H9 (cell line): ENCODE data around the gene UTS2B. TPM values are rescaled to one million over a fixed set of nuclear protein-coding genes. Genes with fewer than 3 reads are reported as not detected.

Experiments
- DNase-seq: peaks from one replicate; pipeline ENCODE4 v3.0.0-alpha.2; 2017
- H2AFZ ChIP-seq: one replicate; pipeline ENCODE4 v1.6.1; 2013; ENCODE audit warnings: mild to moderate bottlenecking, low read length, control low read depth, moderate library complexity
- H2AK5ac ChIP-seq: 2 replicates; pipeline ENCODE4 v1.6.1; 2013; ENCODE audit warnings: low read length, control low read depth, mixed read lengths; ENCODE audit not compliant: insufficient read length
- H2BK120ac ChIP-seq: one replicate; pipeline ENCODE4 v1.6.1; 2013; ENCODE audit warnings: low read depth, mild to moderate bottlenecking, low read length, control low read depth, inconsistent platforms; ENCODE audit not compliant: poor library complexity, severe bottlenecking
- H2BK12ac ChIP-seq: 2 replicates; pipeline ENCODE4 v1.6.1; 2013; ENCODE audit warnings: low read length, control low read depth, mixed read lengths, low read depth; ENCODE audit not compliant: insufficient read length
- H2BK15ac ChIP-seq: 2 replicates; pipeline ENCODE4 v1.6.1; 2013; ENCODE audit warnings: low read depth, low read length, control low read depth
- H2BK20ac ChIP-seq: one replicate; pipeline ENCODE4 v1.6.1; 2013; ENCODE audit warnings: low read depth, mild to moderate bottlenecking, low read length, control low read depth, inconsistent platforms; ENCODE audit not compliant: poor library complexity, severe bottlenecking
- H2BK5ac ChIP-seq: 2 replicates; pipeline ENCODE4 v1.6.1; 2013; ENCODE audit warnings: low read length, control low read depth, mixed read lengths; ENCODE audit not compliant: insufficient read length
- H3K14ac ChIP-seq: 2 replicates; pipeline ENCODE4 v1.6.1; 2013; ENCODE audit warnings: low read length, control low read depth; ENCODE audit not compliant: insufficient read depth
- H3K18ac ChIP-seq: 2 replicates; pipeline ENCODE4 v1.6.1; 2013; ENCODE audit warnings: low read depth, mild to moderate bottlenecking, mixed read lengths, low read length, control low read depth; ENCODE audit not compliant: insufficient read length
- H3K23ac ChIP-seq: 2 replicates; pipeline ENCODE4 v1.6.1; 2013; ENCODE audit warnings: low read length, control low read depth, mixed read lengths, low read depth; ENCODE audit not compliant: insufficient read length
- H3K23me2 ChIP-seq: 2 replicates; pipeline ENCODE4 v1.6.1; 2013; ENCODE audit warnings: low read depth, mild to moderate bottlenecking, mixed read lengths, low read length, control low read depth; ENCODE audit not compliant: insufficient read length, poor library complexity, severe bottlenecking
- H3K27ac ChIP-seq: 2 replicates; pipeline ENCODE4 v1.5.1; 2013; ENCODE audit warnings: low read length, control low read depth, mixed read lengths, low read depth; ENCODE audit not compliant: insufficient read length
- H3K27me3 ChIP-seq: 2 replicates; pipeline ENCODE4 v1.6.1; 2013; ENCODE audit warnings: low read length, control low read depth, inconsistent platforms; ENCODE audit not compliant: insufficient read depth
- H3K4ac ChIP-seq: 2 replicates; pipeline ENCODE4 v1.6.1; 2013; ENCODE audit warnings: low read depth, mild to moderate bottlenecking, control low read depth, inconsistent platforms, low read length, moderate library complexity
- H3K4me1 ChIP-seq: 2 replicates; pipeline ENCODE4 v1.6.1; 2013; ENCODE audit warnings: low read length, control low read depth, inconsistent platforms; ENCODE audit not compliant: insufficient read depth
- H3K4me2 ChIP-seq: 2 replicates; pipeline ENCODE4 v1.6.1; 2013; ENCODE audit warnings: low read length, control low read depth, mixed read lengths; ENCODE audit not compliant: insufficient read length, insufficient read depth
- H3K56ac ChIP-seq: 2 replicates; pipeline ENCODE4 v1.6.1; 2013; ENCODE audit warnings: low read depth, mild to moderate bottlenecking, mixed read lengths, low read length, control low read depth; ENCODE audit not compliant: insufficient read length
- H3K79me1 ChIP-seq: 2 replicates; pipeline ENCODE4 v1.6.1; 2013; ENCODE audit warnings: low read depth, mild to moderate bottlenecking, moderate library complexity, low read length, control low read depth, inconsistent platforms; ENCODE audit not compliant: insufficient read depth, poor library complexity, severe bottlenecking
- H3K79me2 ChIP-seq: 2 replicates; pipeline ENCODE4 v1.6.1; 2013; ENCODE audit warnings: low read length, control low read depth, inconsistent platforms; ENCODE audit not compliant: insufficient read depth
- H3K9ac ChIP-seq: 2 replicates; pipeline ENCODE4 v1.6.1; 2013; ENCODE audit warnings: low read length, control low read depth, mixed read lengths; ENCODE audit not compliant: insufficient read length; ENCODE audit errors: extremely low read depth
- H3K9me3 ChIP-seq: one replicate; pipeline ENCODE4 v1.6.1; 2013; ENCODE audit warnings: low read depth, low read length, inconsistent platforms; ENCODE audit not compliant: control insufficient read depth
- H3T11ph ChIP-seq: one replicate; pipeline ENCODE4 v1.6.1; 2013; ENCODE audit warnings: mild to moderate bottlenecking, low read length, control low read depth, inconsistent platforms
- H4K20me1 ChIP-seq: one replicate; pipeline ENCODE4 v1.6.1; 2013; ENCODE audit not compliant: control insufficient read depth, insufficient read length, insufficient read depth
- H4K5ac ChIP-seq: 2 replicates; pipeline ENCODE4 v1.6.1; 2013; ENCODE audit warnings: low read depth, mild to moderate bottlenecking, mixed read lengths, low read length, control low read depth; ENCODE audit not compliant: insufficient read length
- H4K8ac ChIP-seq: replicated peaks from 2 replicates; pipeline ENCODE4 v1.6.1; 2013; ENCODE audit warnings: low read length, control low read depth, mixed read lengths, low read depth; ENCODE audit not compliant: insufficient read length
- H4K91ac ChIP-seq: 2 replicates; pipeline ENCODE4 v1.6.1; 2013; ENCODE audit warnings: low read depth, mild to moderate bottlenecking, moderate library complexity, mixed read lengths, low read length, control low read depth; ENCODE audit not compliant: insufficient read length
- H3K27ac Mint-ChIP-seq, 3 experiments: 2 replicates in 2 of 3; 3 replicates in 1 of 3; pipeline ENCODE4 v1.8.0; 2020 to 2021; ENCODE audit warnings: mixed read lengths in 3 of 3, mild to moderate bottlenecking in 1 of 3, moderate library complexity in 1 of 3
- H3K27me3 Mint-ChIP-seq: 2 replicates; pipeline ENCODE4 v1.8.0; 2021; ENCODE audit warnings: low read depth, mild to moderate bottlenecking, moderate library complexity, mixed read lengths
- H3K36me3 Mint-ChIP-seq, 3 experiments: 2 replicates in 2 of 3; 3 replicates in 1 of 3; pipeline ENCODE4 v1.8.0; 2020 to 2021; ENCODE audit warnings: low read depth in 3 of 3, mixed read lengths in 3 of 3; ENCODE audit not compliant: insufficient read depth in 1 of 3
- H3K4me1 Mint-ChIP-seq, 2 experiments: 2 replicates each; pipeline ENCODE4 v1.8.0; 2020; ENCODE audit warnings: mixed read lengths in 2 of 2
- H3K4me3 Mint-ChIP-seq, 2 experiments: 2 replicates in 1 of 2; 3 replicates in 1 of 2; pipeline ENCODE4 v1.8.0; 2020 to 2021; ENCODE audit warnings: mild to moderate bottlenecking in 2 of 2, mixed read lengths in 2 of 2, moderate library complexity in 1 of 2
- H3K9me3 Mint-ChIP-seq, 2 experiments: 2 replicates in 1 of 2; 3 replicates in 1 of 2; pipeline ENCODE4 v1.8.0; 2020; ENCODE audit warnings: mild to moderate bottlenecking in 2 of 2, mixed read lengths in 2 of 2, moderate library complexity in 1 of 2
- WGBS: extraction: QIAGEN DNeasy Blood & Tissue Kit; methylation state at CpG from one replicate; pipeline ENCODE4 v1.1.7; 2013; ENCODE audit warnings: missing lambda C conversion rate, low lambda C conversion rate, mixed read lengths; ENCODE audit not compliant: insufficient read length; ENCODE audit errors: extremely low coverage; 5-methylcytosine and 5-hydroxymethylcytosine counted together
- total RNA-seq: library from RNA; stranded (reverse); gene quantifications from 2 replicates; pipeline ENCODE4 v1.2.1, GENCODE V29; 2021
- TF ChIP-seq, protein P1 (sequence below): fragments of 200-600 bp; sonication (generic); conservative IDR thresholded peaks from 3 replicates; pipeline ENCODE4 v1.8.0; 2021; ENCODE audit warnings: antibody characterized with exemption, mild to moderate bottlenecking

Gene UTS2B
- total RNA-seq, 1 experiment from 2014 or later: 0.09 TPM

DNA sequence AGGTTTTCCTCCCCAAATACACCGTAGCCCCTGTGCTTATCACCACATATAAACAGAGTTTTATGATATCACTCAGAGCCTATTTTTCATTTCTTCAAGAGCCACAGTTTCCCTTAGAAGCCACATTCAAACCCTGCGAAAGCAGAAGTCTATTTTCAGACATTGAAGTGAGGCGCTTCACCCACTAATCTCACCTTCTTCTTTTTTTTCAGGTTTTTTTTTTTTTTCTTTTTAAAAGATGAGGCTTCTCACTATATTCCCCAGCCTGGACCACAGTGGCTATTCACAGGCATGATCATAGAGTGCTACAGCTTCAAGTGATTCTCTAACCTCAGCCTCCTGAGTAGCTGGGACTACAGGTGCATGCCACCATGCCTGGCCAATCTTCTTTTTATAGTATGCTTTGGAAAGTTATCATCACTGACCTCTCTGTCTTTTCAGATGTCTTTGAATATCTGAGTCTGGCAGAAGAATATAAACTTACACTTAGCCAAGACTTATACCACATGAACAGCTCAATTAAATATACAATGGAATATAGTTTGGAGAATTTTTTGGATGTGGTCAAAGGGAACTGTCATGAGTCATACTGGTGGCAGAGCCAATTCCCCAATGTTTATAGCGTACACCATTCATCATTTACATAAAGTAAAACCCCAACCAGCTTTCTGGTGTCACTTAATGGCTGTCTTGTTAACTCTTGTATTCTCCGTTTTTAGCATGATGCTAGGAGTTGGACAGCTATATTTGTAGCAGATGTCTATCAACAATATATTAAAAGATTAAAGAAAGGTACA, 60.8 kb downstream of the UTS2B start:
- Mint-ChIP-seq H3K27ac (no peak overlapping the region), H3K4me3 (no peak overlapping the region), H3K9me3 (peaks cover 0 to 3% of the 10 kb centered on the region in 2 experiments; a peak in 2 of 5 replicates), H3K36me3 (peaks cover 0 to 7% (median 0%) of the 10 kb centered on the region in 3 experiments; a peak in 1 of 7 replicates), H3K4me1 (peaks cover 7 to 10% of the 10 kb centered on the region in 2 experiments; a peak in 3 of 4 replicates), H3K27me3 (no peaks in the 10 kb centered on the region)
- no peaks in the 10 kb centered on the region for H3K27me3 ChIP-seq
- no peaks in the 10 kb centered on the region for H4K20me1 ChIP-seq
- no peak overlapping the region for H2BK15ac ChIP-seq
- H4K5ac ChIP-seq: no peak overlapping the region
- no peak overlapping the region for H3K9ac ChIP-seq
- H2AK5ac ChIP-seq: no peak overlapping the region
- no peak overlapping the region for H3T11ph ChIP-seq
- H3K79me1 ChIP-seq: no peaks in the 10 kb centered on the region
- no peaks in the 10 kb centered on the region for H3K4me1 ChIP-seq
- no peak overlapping the region for H3K56ac ChIP-seq
- H2BK120ac ChIP-seq: no peak overlapping the region
- H3K27ac ChIP-seq: no peak overlapping the region
- no peak overlapping the region for H2AFZ ChIP-seq
- no peak overlapping the region for H3K14ac ChIP-seq
- no peak overlapping the region for H3K4me2 ChIP-seq
- no peak overlapping the region for H2BK20ac ChIP-seq
- H4K8ac ChIP-seq: no peak overlapping the region
- H3K18ac ChIP-seq: no peak overlapping the region
- TF ChIP-seq, protein P1, sequence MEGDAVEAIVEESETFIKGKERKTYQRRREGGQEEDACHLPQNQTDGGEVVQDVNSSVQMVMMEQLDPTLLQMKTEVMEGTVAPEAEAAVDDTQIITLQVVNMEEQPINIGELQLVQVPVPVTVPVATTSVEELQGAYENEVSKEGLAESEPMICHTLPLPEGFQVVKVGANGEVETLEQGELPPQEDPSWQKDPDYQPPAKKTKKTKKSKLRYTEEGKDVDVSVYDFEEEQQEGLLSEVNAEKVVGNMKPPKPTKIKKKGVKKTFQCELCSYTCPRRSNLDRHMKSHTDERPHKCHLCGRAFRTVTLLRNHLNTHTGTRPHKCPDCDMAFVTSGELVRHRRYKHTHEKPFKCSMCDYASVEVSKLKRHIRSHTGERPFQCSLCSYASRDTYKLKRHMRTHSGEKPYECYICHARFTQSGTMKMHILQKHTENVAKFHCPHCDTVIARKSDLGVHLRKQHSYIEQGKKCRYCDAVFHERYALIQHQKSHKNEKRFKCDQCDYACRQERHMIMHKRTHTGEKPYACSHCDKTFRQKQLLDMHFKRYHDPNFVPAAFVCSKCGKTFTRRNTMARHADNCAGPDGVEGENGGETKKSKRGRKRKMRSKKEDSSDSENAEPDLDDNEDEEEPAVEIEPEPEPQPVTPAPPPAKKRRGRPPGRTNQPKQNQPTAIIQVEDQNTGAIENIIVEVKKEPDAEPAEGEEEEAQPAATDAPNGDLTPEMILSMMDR: no peak
- H3K4ac ChIP-seq: no peak overlapping the region
- no peak overlapping the region for H4K91ac ChIP-seq
- no peak overlapping the region for H3K23ac ChIP-seq
- no peaks in the 10 kb centered on the region for H3K9me3 ChIP-seq
- no peak overlapping the region for H2BK5ac ChIP-seq
- no CpG with 5 or more reads among the region's 5 CpGs for WGBS
- no peaks in the 10 kb centered on the region for H3K79me2 ChIP-seq
- H2BK12ac ChIP-seq: no peak overlapping the region
- H3K23me2 ChIP-seq: no peaks in the 10 kb centered on the region
- no peak for DNase-seq
